ENCODE data around the gene BATF3. TPM values are rescaled to one million over a fixed set of nuclear protein-coding genes. Genes with fewer than 3 reads are reported as not detected.
"Not testable (repeated sequence)": the region's sequence is repeated elsewhere in the genome, so short reads cannot be mapped to it uniquely, and the experiment has no call there.

Gene BATF3
- total RNA-seq, 1 donor from 2014 or later = 1.9 TPM

- DNase-seq (ENCODE audit: low spot score) = no peak
- intact Hi-C loops (cut with DNase I) = no loop called here
Measured at GRCh38 chr1:212712451-212713303, 13.0 kb upstream of the BATF3 start.

GRCh38 chr1:212711974-212712373, 12.3 kb upstream of the BATF3 start:
- intact Hi-C loops (cut with DNase I); DNase-seq (ENCODE audit: low spot score): not testable (repeated sequence)

- no peak for DNase-seq (ENCODE audit: low spot score)
- intact Hi-C loops (cut with DNase I) = no loop called here
Measured at GRCh38 chr1:212710566-212710965, 10.9 kb upstream of the BATF3 start.

GRCh38 chr1:212703991-212704564, 4.4 kb upstream of the BATF3 start:
- DNase-seq (ENCODE audit: low spot score) = no peak
- intact Hi-C loops (cut with DNase I) = no loop called here

GRCh38 chr1:212702672-212703071, 3.0 kb upstream of the BATF3 start:
- intact Hi-C loops (cut with DNase I) = no loop called here
- DNase-seq (ENCODE audit: low spot score) = no peak

- intact Hi-C loops (cut with DNase I) = loop anchor here (2.0 kb wide), 1 partner anchor 35 kb away; no protein-coding TSS in a partner anchor
- no peak for DNase-seq (ENCODE audit: low spot score)
Measured at GRCh38 chr1:212701910-212702309, 2.3 kb upstream of the BATF3 start.

- DNase-seq (ENCODE audit: low spot score) = peak; percentile 79
- intact Hi-C loops (cut with DNase I) = loop anchor here (2.0 kb wide), 1 partner anchor 34 kb away; no protein-coding TSS in a partner anchor
Measured at GRCh38 chr1:212700892-212701819, 1.5 kb upstream of the BATF3 start.

- intact Hi-C loops (cut with DNase I) = loop anchor here (2.0 kb wide), 1 partner anchor 34 kb away; no protein-coding TSS in a partner anchor
- no peak for DNase-seq (ENCODE audit: low spot score)
Measured at GRCh38 chr1:212700223-212700891, 717 bp upstream of the BATF3 start.

GRCh38 chr1:212699104-212699624, 476 bp downstream of the BATF3 start:
- peak; percentile 80 for DNase-seq (ENCODE audit: low spot score)
- intact Hi-C loops (cut with DNase I) = no loop called here

GRCh38 chr1:212698467-212699103, 1.1 kb downstream of the BATF3 start:
- intact Hi-C loops (cut with DNase I) = no loop called here
- no peak for DNase-seq (ENCODE audit: low spot score)

- intact Hi-C loops (cut with DNase I) = no loop called here
- DNase-seq (ENCODE audit: low spot score) = no peak
Measured at GRCh38 chr1:212696721-212697331, 2.8 kb downstream of the BATF3 start.

- DNase-seq (ENCODE audit: low spot score) = no peak
- intact Hi-C loops (cut with DNase I) = no loop called here
Measured at GRCh38 chr1:212692774-212693644, 6.6 kb downstream of the BATF3 start.

- no peak for DNase-seq (ENCODE audit: low spot score)
- intact Hi-C loops (cut with DNase I) = no loop called here
Measured at GRCh38 chr1:212691561-212692071, 8.0 kb downstream of the BATF3 start.

GRCh38 chr1:212690816-212691403, 8.7 kb downstream of the BATF3 start:
- no peak for DNase-seq (ENCODE audit: low spot score)
- intact Hi-C loops (cut with DNase I) = no loop called here

GRCh38 chr1:212689758-212690529, 9.7 kb downstream of the BATF3 start:
- DNase-seq (ENCODE audit: low spot score) = no peak
- intact Hi-C loops (cut with DNase I) = no loop called here

- intact Hi-C loops (cut with DNase I) = no loop called here
Measured at GRCh38 chr1:212689196-212689725, 10.4 kb downstream of the BATF3 start.

More at GRCh38 chr1:212689196-212689725, 10.4 kb downstream of the BATF3 start:
- DNase-seq (ENCODE audit: low spot score) = no peak
